Measurements from ENCODE around the gene AGRN. TPM values are rescaled to one million over a fixed set of nuclear protein-coding genes. Genes with fewer than 3 reads are reported as not detected.

AGRN gene
- total RNA-seq, 1 donor from 2014 or later = 374 TPM

DNA sequence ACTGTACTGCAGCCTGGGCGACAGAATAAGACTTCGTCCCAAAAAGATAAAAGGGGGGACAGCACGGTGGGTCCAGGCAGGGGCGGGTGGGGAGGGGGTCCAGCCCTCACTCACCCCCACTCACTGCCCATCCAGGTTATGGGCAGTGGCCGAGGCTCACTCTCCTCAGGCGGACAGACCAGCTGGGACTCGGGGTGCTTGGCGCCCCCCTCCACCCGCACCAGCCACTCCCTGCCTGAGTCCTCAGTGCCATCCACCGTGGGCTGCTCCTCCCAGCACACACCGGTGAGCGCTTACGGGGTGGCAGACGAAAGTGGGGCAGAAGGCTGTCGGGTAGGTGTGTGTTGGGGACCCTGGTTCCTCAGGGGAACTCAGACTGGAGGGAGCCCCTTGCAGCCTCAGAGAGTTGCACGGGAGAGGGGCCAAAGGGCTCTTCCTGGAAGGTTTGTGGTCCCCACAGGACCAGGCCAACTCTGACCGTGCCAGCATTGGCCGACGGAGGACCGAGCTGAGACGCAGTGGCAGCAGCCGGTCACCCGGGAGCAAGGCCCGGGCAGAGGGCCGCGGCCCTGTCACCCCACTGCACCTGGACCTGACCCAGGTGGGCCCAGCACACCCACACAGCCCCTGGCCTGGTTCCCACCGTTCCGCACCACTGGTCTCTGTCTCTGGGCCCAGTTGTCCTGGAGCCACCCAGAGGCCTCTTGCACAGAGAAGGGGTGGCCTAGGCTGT is 47.0 kb upstream of the AGRN start:
- DNase-seq (ENCODE audit: low spot score) = no peak
- TF ChIP-seq, protein P1, sequence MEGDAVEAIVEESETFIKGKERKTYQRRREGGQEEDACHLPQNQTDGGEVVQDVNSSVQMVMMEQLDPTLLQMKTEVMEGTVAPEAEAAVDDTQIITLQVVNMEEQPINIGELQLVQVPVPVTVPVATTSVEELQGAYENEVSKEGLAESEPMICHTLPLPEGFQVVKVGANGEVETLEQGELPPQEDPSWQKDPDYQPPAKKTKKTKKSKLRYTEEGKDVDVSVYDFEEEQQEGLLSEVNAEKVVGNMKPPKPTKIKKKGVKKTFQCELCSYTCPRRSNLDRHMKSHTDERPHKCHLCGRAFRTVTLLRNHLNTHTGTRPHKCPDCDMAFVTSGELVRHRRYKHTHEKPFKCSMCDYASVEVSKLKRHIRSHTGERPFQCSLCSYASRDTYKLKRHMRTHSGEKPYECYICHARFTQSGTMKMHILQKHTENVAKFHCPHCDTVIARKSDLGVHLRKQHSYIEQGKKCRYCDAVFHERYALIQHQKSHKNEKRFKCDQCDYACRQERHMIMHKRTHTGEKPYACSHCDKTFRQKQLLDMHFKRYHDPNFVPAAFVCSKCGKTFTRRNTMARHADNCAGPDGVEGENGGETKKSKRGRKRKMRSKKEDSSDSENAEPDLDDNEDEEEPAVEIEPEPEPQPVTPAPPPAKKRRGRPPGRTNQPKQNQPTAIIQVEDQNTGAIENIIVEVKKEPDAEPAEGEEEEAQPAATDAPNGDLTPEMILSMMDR (IDR thresholded peaks at IDR 0.05; ENCODE audit: unreplicated experiment) = no peak
- Mint-ChIP-seq H3K9me3 (ENCODE audit: unreplicated experiment) (no peaks in the 10 kb centered on the region), H3K4me3 (ENCODE audit: unreplicated experiment) (no peak overlapping the region), H3K27me3 (ENCODE audit: unreplicated experiment) (peaks cover 24% of the 10 kb centered on the region), H3K4me1 (ENCODE audit: unreplicated experiment) (no peaks in the 10 kb centered on the region), H3K36me3 (ENCODE audit: low read depth, unreplicated experiment) (no peaks in the 10 kb centered on the region), H3K27ac (ENCODE audit: unreplicated experiment) (no peak overlapping the region)

- TF ChIP-seq, protein P1 (IDR thresholded peaks at IDR 0.05; ENCODE audit: unreplicated experiment) = no peak
Observed at GRCh38 chr1:973459-974292, 46.2 kb upstream of the AGRN start.

GRCh38 chr1:974293-974640 is 45.7 kb upstream of the AGRN start:
- no peaks in the 10 kb centered on the region for H3K9me3 Mint-ChIP-seq (ENCODE audit: unreplicated experiment)
- no peak overlapping the region for H3K27ac Mint-ChIP-seq (ENCODE audit: unreplicated experiment)
- no peak for DNase-seq (ENCODE audit: low spot score)
- H3K36me3 Mint-ChIP-seq (ENCODE audit: low read depth, unreplicated experiment) = peaks cover 3% of the 10 kb centered on the region
- H3K4me1 Mint-ChIP-seq (ENCODE audit: unreplicated experiment) = peaks cover 3% of the 10 kb centered on the region
- TF ChIP-seq, protein P1 (IDR thresholded peaks at IDR 0.05; ENCODE audit: unreplicated experiment) = no peak
- H3K4me3 Mint-ChIP-seq (ENCODE audit: unreplicated experiment) = no peak overlapping the region
- H3K27me3 Mint-ChIP-seq (ENCODE audit: unreplicated experiment) = peaks cover 18% of the 10 kb centered on the region

More at GRCh38 chr1:973459-974292, 46.2 kb upstream of the AGRN start:
- Mint-ChIP-seq H3K9me3 (ENCODE audit: unreplicated experiment) (no peaks in the 10 kb centered on the region), H3K27me3 (ENCODE audit: unreplicated experiment) (peaks cover 22% of the 10 kb centered on the region), H3K4me3 (ENCODE audit: unreplicated experiment) (no peak overlapping the region), H3K27ac (ENCODE audit: unreplicated experiment) (no peak overlapping the region), H3K4me1 (ENCODE audit: unreplicated experiment) (peaks cover 3% of the 10 kb centered on the region), H3K36me3 (ENCODE audit: low read depth, unreplicated experiment) (peaks cover 3% of the 10 kb centered on the region)
- no peak for DNase-seq (ENCODE audit: low spot score)

- Mint-ChIP-seq H3K36me3 (ENCODE audit: low read depth, unreplicated experiment) (peaks cover 3% of the 10 kb centered on the region), H3K27me3 (ENCODE audit: unreplicated experiment) (peaks cover 14% of the 10 kb centered on the region), H3K9me3 (ENCODE audit: unreplicated experiment) (no peaks in the 10 kb centered on the region), H3K4me3 (ENCODE audit: unreplicated experiment) (no peak overlapping the region), H3K27ac (ENCODE audit: unreplicated experiment) (no peak overlapping the region), H3K4me1 (ENCODE audit: unreplicated experiment) (peaks cover 3% of the 10 kb centered on the region)
- no peak for DNase-seq (ENCODE audit: low spot score)
- TF ChIP-seq, protein P1 (IDR thresholded peaks at IDR 0.05; ENCODE audit: unreplicated experiment) = no peak
Observed at GRCh38 chr1:974687-975328, 45.1 kb upstream of the AGRN start.

All from endothelial cell (in vitro differentiated cells).